Liver (tissue), 3 donors: ENCODE results near the gene PALLD.

Source experiments
- CTCF ChIP-seq: fragments of 150-350 bp; IDR thresholded peaks from 2 replicates; pipeline ENCODE4 v1.5.1; 2017; ENCODE audit warnings: improper control_type of control experiment, low read depth, low read length; ENCODE audit not compliant: missing input control
- JUND ChIP-seq, 2 donors: IDR thresholded peaks; 2 replicates each; pipeline ENCODE4 v1.6.1; 2016; ENCODE audit warnings: antibody characterized with exemption in 2 of 2
- MAX ChIP-seq: IDR thresholded peaks from 2 replicates; pipeline ENCODE4 v1.6.1; 2016; ENCODE audit warnings: antibody characterized with exemption
- RXRA ChIP-seq, 2 donors: IDR thresholded peaks; 2 replicates each; pipeline ENCODE4 v1.6.1; 2017 to 2018; ENCODE audit warnings: antibody characterized with exemption in 2 of 2, mild to moderate bottlenecking in 1 of 2
- TAF1 ChIP-seq: conservative IDR thresholded peaks from 2 replicates; pipeline ENCODE4 v1.6.1; 2016; ENCODE audit warnings: antibody characterized with exemption, mild to moderate bottlenecking
- YY1 ChIP-seq: IDR thresholded peaks from 2 replicates; pipeline ENCODE4 v1.6.1; 2016; ENCODE audit warnings: antibody characterized with exemption, mild to moderate bottlenecking
- donor health status: healthy.
- donor health status: healthy.

DNA sequence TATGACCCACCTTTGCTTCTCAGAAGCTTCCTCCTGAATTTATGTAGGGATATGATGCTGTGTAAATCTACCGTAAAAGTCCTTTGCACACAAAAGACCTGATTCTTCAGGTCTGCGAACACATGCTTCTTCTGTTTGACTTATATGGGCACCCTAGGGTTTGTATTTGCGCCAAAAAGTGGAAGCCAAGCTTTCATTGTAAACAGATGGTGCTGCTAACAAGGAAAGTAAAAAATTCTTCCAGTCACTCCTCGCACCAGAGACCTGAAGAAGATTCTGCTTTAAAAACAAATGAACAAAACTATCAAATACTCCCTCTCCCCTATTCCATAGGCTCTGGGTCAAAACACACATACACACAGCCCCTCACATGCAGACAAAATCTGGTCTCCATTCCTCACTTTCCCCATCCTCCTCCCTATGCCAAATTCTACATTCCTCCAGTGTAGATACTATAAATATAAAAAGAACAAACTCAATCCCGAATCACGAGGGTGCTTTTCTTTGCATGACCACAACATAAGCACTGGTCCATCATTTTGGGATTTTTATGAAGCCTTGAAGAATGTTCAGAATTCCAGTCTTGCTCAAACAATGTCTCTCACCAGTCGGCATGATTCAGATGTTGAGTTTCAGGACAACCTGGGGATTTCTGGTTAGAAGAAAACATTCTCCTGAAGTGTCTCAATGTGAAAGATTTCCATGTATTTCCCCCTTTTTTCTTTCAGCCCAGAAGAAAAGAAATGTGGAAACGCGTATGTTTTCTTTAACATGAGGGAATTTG, 125.1 kb downstream of the PALLD start:
- no peak for TF ChIP-seq MAX
- no peak for TF ChIP-seq CTCF
- TF ChIP-seq RXRA (IDR thresholded peaks at IDR 0.05) = no peak
- TF ChIP-seq TAF1 = no peak
- TF ChIP-seq YY1 = no peak
- TF ChIP-seq JUND (IDR thresholded peaks at IDR 0.05) = no peak
